ENCODE data around the gene FILIP1. TPM values are rescaled to one million over a fixed set of nuclear protein-coding genes. Genes with fewer than 3 reads are reported as not detected.

The FILIP1 gene
- total and polyA plus RNA-seq, 2 of the 8 experiments (the other 6 are each of a cell fraction or from before 2014, with no cell fraction given) = 2.4 to 5.7 TPM

GRCh38 chr6:75430631-75431325 lies 62.8 kb downstream of the FILIP1 start (continued):
- TF ChIP-seq RNF2 (IDR thresholded peaks at IDR 0.05; ENCODE audit: borderline replicate concordance, low read depth, low read length, missing control alignments, poor library complexity, severe bottlenecking) (no peak), TBP (IDR thresholded peaks at IDR 0.05; ENCODE audit: low read depth, low read length) (no peak), POLR2A (IDR thresholded peaks at IDR 0.05; ENCODE audit: control extremely low read depth in 1 of 2, low read depth in 2 of 2, low read length in 2 of 2) (no peak), TCF12 (IDR thresholded peaks at IDR 0.05; ENCODE audit: low read depth, low read length) (no peak)

All from H1 (cell line).